Suppressor macrophage (primary cell): ENCODE data around the gene DCN.

Experiments
- DNase-seq, 4 experiments: peaks; one replicate each; pipeline ENCODE4 v3.0.0-alpha.2; 2020 to 2022

DCN gene

DNA sequence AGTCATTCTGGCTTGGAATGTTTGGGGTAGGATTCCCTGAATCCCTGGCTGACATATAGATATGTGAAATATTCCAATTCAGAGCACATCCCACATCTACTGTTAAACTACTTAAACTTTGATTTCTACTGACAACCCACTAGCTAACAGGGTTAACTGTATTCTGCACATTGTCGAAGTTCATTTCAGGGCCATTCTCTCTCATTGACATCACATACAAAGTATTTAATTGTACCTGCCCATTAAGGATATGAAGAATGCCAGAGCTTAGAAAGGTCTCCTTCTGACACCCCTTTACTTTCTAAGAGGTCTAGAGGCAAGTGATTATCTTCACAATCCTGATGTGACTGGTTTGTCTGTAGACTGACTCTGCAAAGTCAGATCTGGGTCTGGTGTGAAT, 2.8 kb upstream of the DCN start:
- no peak for DNase-seq

DNA sequence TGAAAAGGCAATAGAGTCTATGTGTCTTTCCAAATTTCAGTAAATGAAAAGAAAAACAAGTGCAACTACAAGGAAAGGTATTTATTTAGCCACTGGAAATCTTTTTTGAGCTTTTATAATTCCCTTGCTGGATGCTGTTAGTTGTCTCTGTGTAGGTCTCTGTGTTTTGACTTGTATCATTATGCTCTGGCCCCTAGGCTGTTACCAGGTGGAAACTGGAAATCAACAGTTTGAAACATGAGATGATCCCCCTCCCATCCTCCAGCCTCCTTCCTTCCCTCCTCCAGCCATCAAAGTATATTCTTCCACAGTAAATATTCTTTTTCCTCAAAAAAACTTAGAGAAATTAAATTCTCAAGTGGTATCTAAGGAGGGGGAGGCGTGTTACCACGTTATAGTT, 934 bp upstream of the DCN start:
- no peak for DNase-seq

DNA sequence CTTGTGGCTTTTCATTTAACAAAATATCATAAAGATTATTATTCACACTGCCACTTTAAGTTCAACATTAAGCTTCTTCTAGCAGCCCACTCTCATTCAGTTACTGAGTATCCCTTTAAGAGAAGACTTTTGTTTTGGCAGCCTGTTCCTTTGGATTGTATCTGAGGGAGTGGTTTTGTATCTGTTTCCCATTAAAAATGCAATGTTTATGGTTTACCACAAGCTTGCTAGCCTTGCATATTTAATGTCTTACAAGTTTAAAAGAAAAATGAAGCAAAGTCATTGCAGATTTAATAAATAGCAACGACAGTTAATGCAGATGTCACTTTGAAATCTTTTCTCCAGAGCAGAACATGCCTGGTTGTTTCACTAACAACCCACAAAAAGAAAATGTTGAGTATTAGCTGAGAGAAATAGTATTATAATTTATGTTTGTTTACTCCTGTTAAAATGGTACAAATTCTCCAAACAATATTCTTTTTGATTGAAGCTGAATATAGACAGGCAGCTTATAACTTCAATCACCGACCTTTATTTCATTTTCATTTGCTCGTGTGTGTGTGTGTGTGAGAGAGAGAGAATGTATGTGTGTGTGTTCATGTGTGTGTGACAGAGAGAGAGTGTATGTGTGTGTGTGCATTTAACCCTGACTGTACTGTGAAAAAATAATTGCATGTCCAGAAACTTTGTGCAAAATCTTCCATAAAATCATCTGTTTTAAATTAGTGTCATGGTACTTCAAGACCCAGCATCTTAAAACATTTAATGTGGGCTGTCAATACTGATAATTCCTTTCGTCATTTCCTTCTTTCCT, 1.8 kb downstream of the DCN start:
- no peak for DNase-seq

DNA sequence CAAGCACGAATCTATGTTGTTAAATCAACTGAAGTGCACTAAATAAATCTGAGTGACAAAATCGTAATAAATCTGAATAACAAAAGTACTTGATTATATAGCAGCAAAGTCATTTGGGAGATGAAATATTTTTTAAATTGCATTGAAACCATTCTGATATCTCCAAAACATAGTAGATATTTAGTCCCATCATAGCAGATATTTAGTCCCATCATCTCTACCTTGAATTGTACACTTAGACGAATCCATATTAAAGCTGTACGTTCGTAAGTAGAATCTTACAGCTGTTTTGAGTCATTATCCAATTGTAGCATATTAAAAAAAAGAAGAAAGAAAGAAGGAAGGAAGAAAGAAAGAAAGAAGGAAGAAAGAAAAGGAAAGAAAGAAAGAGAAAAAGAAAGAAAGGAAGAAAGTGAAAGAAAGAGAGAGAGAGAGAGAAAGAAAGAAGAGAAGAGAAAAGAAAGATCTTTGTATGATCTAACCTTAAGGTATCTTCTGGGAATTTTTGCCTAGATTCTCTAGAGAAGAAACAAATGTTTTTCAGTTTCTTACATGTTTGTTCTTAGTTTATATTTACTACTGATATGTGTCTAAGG, 2.6 kb downstream of the DCN start:
- no peak for DNase-seq

GRCh38 chr12:91179315-91179714, 3.3 kb downstream of the DCN start:
- DNase-seq: no peak

DNA sequence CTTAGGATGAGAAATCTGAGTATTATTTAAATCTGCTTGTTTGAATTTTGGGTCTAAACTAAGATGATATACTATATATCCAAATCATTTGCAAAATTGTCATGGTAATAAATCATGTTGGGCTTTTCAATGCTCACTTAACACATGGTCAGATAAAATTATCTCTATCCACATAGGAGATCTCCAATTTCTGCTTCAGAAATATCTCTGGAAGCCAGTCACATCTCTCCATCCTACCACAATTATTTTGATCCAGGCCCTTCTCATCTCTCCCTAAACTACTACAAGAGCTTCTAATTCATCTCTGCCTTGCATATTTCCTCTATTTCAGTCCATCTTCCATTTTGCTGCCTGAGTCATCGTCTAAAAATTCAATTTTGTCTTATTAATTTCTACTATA, 3.8 kb downstream of the DCN start:
- DNase-seq: no peak

DNA sequence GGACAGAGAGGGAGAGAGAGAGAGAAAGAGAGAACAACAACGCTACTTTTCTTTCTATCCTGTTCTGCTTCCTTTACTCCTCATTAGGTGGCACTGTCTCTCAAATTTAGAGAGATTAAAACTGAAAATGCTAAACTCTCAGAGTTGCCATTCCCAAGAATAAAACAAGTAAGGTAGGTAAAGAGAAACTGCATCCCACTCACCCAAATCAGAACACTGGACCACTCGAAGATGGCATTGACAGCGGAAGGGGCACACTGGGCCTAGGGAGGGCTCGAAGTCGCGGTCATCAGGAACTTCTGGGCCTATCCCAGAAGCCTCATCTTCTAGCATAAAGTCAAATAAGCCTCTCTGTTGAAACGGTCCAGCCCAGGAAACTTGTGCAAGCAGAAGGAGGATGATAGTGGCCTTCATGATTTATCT, 4.5 kb downstream of the DCN start:
- no peak for DNase-seq

DNA sequence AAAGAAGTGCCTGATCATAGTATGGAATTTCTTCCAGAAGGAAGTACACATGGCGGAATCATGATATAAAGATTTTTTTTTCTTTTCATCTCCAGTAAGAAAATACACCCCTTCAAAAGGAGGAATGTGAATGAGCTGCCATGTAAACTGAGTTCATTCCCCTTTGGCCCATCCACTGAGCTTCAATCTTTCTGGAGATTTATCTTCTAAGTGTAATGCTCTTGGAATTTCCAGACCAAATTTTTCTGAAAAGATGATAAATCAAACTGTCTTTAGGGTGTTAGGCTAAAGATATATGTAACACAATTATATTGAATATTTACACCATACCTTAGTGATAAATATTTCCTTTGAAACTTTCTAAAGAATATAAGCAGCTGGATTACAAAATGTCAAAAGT, 5.2 kb downstream of the DCN start:
- DNase-seq: no peak

- DNase-seq: no peak
These were observed 5.7 kb downstream of the DCN start for GRCh38 chr12:91176915-91177314.

DNA sequence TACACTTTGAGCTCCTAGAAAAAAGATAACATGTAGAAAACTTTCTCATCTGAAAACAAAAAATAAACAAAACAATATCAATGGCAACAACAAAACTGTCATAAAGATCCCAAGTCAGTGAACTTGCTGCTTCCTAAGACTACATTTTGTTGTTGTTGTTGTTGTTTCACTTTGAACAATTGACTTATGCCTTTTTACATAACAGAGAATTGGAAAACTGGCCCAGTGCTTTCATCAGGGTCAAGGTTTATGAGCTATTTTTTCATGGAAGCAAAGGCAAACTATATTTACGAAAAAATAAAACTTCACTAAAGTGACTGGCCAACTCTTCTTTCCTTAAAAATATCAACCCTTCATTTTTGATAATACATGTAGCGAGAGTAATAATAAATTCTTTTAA, 6.3 kb downstream of the DCN start:
- DNase-seq: no peak

- DNase-seq: no peak
These were observed 9.5 kb downstream of the DCN start for GRCh38 chr12:91173124-91173523.

DNA sequence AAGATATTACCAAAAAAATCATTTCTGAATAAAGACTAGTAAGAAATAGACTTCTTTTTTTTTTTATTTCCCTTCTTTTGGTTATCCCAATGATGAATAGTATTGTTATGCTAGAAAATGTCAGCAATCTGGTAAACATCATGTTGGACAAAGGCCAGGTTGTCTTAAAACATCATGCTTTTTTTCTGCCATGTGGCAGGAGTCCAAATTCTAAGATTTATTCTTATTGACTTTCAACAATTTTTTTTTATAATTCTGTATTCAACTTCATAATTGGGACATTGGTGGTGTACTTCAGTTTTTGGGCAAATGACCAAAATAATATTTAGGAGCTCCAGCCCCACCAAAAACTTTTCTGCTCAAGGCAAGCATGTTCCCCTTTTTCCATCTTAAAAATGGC, 10.5 kb downstream of the DCN start:
- no peak for DNase-seq

- DNase-seq: no peak
These were observed 11.1 kb downstream of the DCN start for GRCh38 chr12:91171476-91171875.

GRCh38 chr12:91163116-91163515, 19.5 kb downstream of the DCN start:
- DNase-seq: no peak

- no peak for DNase-seq
These were observed 21.6 kb downstream of the DCN start for GRCh38 chr12:91161009-91161408.

GRCh38 chr12:91155990-91156389, 26.6 kb downstream of the DCN start:
- DNase-seq: no peak

GRCh38 chr12:91154131-91154530, 28.5 kb downstream of the DCN start:
- DNase-seq: no peak

DNA sequence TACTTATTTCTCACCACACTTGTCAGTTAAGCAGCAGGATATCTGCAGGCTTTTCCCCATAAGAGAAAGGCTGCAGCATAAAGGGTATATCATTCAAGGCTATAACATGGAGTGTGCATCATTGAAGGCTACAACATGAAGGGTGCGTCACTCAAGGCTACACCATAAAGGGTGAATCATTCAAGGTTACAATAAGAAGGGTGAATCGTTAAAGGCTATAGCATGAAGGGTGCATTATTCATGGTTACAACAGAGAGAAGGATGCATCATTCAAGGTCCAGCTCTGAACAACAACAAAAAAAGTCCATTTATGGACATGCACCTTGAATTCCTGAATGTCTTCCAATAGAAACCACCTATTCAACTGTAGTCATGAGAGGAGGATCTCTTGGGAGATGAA, 38.6 kb downstream of the DCN start:
- no peak for DNase-seq

DNA sequence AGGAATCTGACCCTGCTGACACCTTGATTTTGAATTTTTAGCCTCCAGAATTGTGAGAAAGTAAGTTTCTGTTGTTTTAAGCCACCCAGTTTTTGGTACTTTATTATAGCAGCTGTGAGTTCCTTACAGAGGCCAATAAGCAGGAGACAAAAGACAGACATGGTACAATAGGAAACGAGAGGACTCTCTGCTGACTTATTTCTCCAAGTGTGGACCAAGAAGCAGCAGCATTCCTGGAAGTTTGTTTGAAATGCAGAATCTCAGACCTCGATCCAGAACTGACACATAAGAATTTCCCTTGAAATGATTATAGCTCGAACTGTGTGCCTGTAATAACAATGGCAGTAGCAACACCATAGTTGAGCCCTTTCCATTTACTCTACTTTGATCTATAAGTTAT, 39.4 kb downstream of the DCN start:
- no peak for DNase-seq

- DNase-seq: no peak
These were observed 40.4 kb downstream of the DCN start for GRCh38 chr12:91142221-91142631.

DNA sequence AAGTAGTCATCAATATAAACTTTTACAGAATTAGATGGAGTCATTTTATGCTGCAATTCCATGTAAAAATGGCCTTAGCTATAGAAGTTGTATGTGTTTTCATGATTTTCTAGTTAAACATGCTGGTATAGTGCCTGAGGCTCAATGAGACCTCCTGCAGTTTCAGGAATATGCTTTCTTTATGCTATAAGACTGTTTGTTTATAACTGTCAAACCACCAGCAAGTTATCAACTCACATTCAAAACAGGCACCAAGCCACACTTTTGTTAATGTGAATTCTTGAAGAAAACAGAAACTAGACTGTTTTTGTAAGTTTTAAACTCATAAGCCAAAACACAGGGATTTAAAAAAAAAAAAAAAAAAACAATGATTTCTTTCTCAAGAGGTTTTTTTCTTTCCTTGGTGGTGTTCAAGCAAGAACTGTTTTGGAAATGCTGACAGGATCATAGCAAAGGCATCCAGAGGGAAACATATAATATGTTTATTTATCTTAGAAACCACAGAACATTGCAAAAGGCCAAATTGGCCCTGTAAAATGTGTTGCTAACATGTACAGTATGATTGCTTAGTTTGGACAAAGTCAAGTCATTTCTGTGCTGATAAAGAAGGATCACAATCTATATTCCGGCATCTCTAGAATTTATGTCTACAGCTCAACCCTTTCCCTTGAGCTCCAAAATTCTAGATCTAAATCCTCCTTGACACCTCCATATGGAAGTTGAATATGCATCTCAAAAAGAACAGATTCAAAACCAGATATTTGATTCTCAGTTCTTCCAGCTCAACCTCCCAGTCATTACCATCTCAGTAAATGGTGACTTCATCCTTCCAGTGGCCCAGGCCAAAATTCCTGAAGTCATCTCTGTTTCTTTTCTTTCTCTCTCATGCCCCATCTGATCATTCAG, 42.3 kb downstream of the DCN start:
- DNase-seq: no peak

DNA sequence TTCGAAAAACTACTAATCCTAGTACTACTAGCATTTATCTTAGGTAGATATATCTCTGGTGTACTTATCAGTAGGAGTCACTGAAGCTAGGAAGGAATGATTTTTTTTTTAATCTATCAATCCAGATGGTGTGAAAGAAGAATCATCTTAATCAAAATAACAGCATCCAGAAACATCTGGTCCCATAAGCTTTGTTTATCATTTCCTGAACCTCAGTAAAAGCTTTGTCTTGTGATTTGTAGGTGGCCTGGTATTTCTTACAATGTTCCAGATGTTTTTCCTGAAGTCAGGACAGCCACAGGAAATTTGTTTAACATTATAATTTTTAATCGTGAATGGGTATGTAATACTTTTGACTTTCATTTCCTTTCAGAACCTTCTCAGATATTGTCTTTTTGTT, 43.3 kb downstream of the DCN start:
- DNase-seq: no peak

- no peak for DNase-seq
These were observed 44.2 kb downstream of the DCN start for GRCh38 chr12:91138337-91138920.
